Spleen (tissue), 11 donors: ENCODE results near the gene JAZF1. TPM values are rescaled to one million over a fixed set of nuclear protein-coding genes. Genes with fewer than 3 reads are reported as not detected.
A peak's percentile ranks its signal among the peaks of the same experiment; 100 is the strongest.

ENCODE experiments used
- DNase-seq: peaks from one replicate; pipeline ENCODE4 v3.0.0-alpha.2; 2020
- H3K27ac ChIP-seq, 8 donors: fragments of 200-600 bp; sonication (generic) in 7 of 8; 1 replicate in 4 of 8; 2 replicates in 4 of 8; pipeline versions ENCODE4 v1.5.0 to v1.8.0; 2016 to 2021; ENCODE audit warnings: inconsistent platforms in 4 of 8, mild to moderate bottlenecking in 4 of 8, moderate library complexity in 1 of 8
- H3K27me3 ChIP-seq, 7 donors: fragments of 200-600 bp; sonication (generic) in 6 of 7; replicated peaks in 1 of 7; 1 replicate in 4 of 7; 2 replicates in 3 of 7; pipeline versions ENCODE4 v1.5.0 to v1.8.0; 2016 to 2021; ENCODE audit warnings: inconsistent platforms in 3 of 7, mild to moderate bottlenecking in 1 of 7
- H3K36me3 ChIP-seq, 6 donors: fragments of 200-600 bp; sonication (generic) in 5 of 6; 1 replicate in 4 of 6; 2 replicates in 2 of 6; pipeline versions ENCODE4 v1.5.0 to v1.8.0; 2016 to 2021; ENCODE audit warnings: inconsistent platforms in 2 of 6
- H3K4me1 ChIP-seq, 6 donors: fragments of 200-600 bp; sonication (generic) in 5 of 6; 1 replicate in 3 of 6; 2 replicates in 3 of 6; pipeline versions ENCODE4 v1.5.0 to v1.8.0; 2016 to 2021; ENCODE audit warnings: inconsistent platforms in 3 of 6
- H3K4me3 ChIP-seq, 8 donors: fragments of 200-600 bp; sonication (generic) in 7 of 8; 1 replicate in 4 of 8; 2 replicates in 4 of 8; pipeline versions ENCODE4 v1.5.0 to v1.8.0; 2016 to 2021; ENCODE audit warnings: inconsistent platforms in 4 of 8, mild to moderate bottlenecking in 4 of 8, moderate library complexity in 2 of 8
- H3K9me3 ChIP-seq, 8 donors: fragments of 200-600 bp; sonication (generic) in 7 of 8; 1 replicate in 4 of 8; 2 replicates in 4 of 8; pipeline versions ENCODE4 v1.5.0 to v1.8.0; 2016 to 2021; ENCODE audit warnings: inconsistent platforms in 4 of 8
- CTCF ChIP-seq, 11 experiments: fragments of 200-600 bp in 7 of 11; fragments of 450-650 bp in 4 of 11; sonication (generic) in 4 of 11; IDR thresholded peaks in 8 of 11; conservative IDR thresholded peaks in 3 of 11; 1 replicate in 7 of 11; 2 replicates in 4 of 11; pipeline versions ENCODE4 v1.4.0 to v1.8.0; 2016 to 2021; ENCODE audit warnings: antibody characterized with exemption in 11 of 11, inconsistent platforms in 4 of 11, mild to moderate bottlenecking in 1 of 11
- POLR2A ChIP-seq, 3 donors: fragments of 450-650 bp; IDR thresholded peaks; one replicate each; pipeline ENCODE4 v1.5.1; 2017; ENCODE audit warnings: antibody characterized with exemption in 3 of 3, mild to moderate bottlenecking in 1 of 3
- POLR2AphosphoS5 ChIP-seq, 3 donors: sonication (generic); formaldehyde crosslinking; IDR thresholded peaks; one replicate each; pipeline ENCODE4 v1.5.1; 2017; ENCODE audit warnings: antibody characterized with exemption in 3 of 3
- WGBS, 5 donors: extraction: QIAGEN DNeasy Blood & Tissue Kit in 3 of 5; methylation state at CpG; one replicate each; pipeline versions ENCODE4 v1.1.5 to v1.1.7; 2013 to 2018; 5-methylcytosine and 5-hydroxymethylcytosine counted together
- intact Hi-C: fragments of 100-400 bp; cut with DNase I; formaldehyde crosslinking; loops from one replicate; pipeline ENCODE4 v1.15.0; 2023; ENCODE audit warnings: low total_unique reads
- polyA plus RNA-seq, 3 donors: library from polyadenylated mRNA; stranded (reverse); fragments of 200-250 nt; gene quantifications; one replicate each; pipeline ENCODE4 v1.2.1, GENCODE V29; 2013
- total RNA-seq, 7 donors: library from RNA; depleted of rRNA in 3 of 7; stranded (reverse); fragments of >200 nt in 3 of 7; fragmentation: NEBNext Ultra II Directional in 4 of 7; extraction: Animal tissue kit (Norgen Biotek cat#: 25700) in 4 of 7; gene quantifications; one replicate each; pipeline versions ENCODE4 v1.1.0 to v1.2.1, GENCODE V29; 2016 to 2021
- donor health status: healthy with polysubstance abuse.
- donor health status: DM: no; HTN: no; CAD: no; lungs with moderate emphysema.
- donor health status: DM: no; HTN: no; CAD: no.
- donor health status: Bipolar disorder and iron deficiency.
- donor health status: healthy.
- donor health status: DM: no; HTN: no; CAD: no.
- donor health status: DM: yes; HTN: yes; CAD: no.

JAZF1 gene
- total and polyA plus RNA-seq, 10 donors: 13.5 to 33.8 (median 24.7) TPM

GRCh38 chr7:28165261-28165660 lies 15.3 kb downstream of the JAZF1 start:
- Histone ChIP-seq H3K36me3 (peaks cover 0 to 6% (median 0%) of the 10 kb centered on the region in 6 donors), H3K27ac (peak overlapping the region in 7 of 8 donors; percentile 24 to 69 (median 55)), H3K4me1 (peaks cover 19 to 97% (median 75%) of the 10 kb centered on the region in 6 donors), H3K4me3 (no peak overlapping the region), H3K27me3 (no peaks in the 10 kb centered on the region), H3K9me3 (no peaks in the 10 kb centered on the region)
- no peak for DNase-seq
- 33 to 77% (median 61%) methylated on average over 2 of the region's 2 CpGs for WGBS, 5 donors
- TF ChIP-seq CTCF (IDR thresholded peaks at IDR 0.05 in 8 of 11, conservative IDR thresholded peaks at IDR 0.05 in 3 of 11): no peak
- no peak for TF ChIP-seq POLR2A (IDR thresholded peaks at IDR 0.05)
- TF ChIP-seq POLR2AphosphoS5 (IDR thresholded peaks at IDR 0.05): no peak
- intact Hi-C loops: no loop called here

- H3K9me3 ChIP-seq: no peaks in the 10 kb centered on the region
- no peak overlapping the region for H3K4me3 ChIP-seq
- peak overlapping the region in 1 of 8 donors; percentile 69 for H3K27ac ChIP-seq
- peaks cover 19 to 97% (median 68%) of the 10 kb centered on the region in 6 donors for H3K4me1 ChIP-seq
- intact Hi-C loops: no loop called here
- DNase-seq: no peak
- TF ChIP-seq POLR2AphosphoS5 (IDR thresholded peaks at IDR 0.05) (no peak), POLR2A (IDR thresholded peaks at IDR 0.05) (no peak), CTCF (IDR thresholded peaks at IDR 0.05 in 8 of 11, conservative IDR thresholded peaks at IDR 0.05 in 3 of 11) (no peak)
- peaks cover 0 to 4% (median 0%) of the 10 kb centered on the region in 6 donors for H3K36me3 ChIP-seq
- H3K27me3 ChIP-seq: no peaks in the 10 kb centered on the region
Measured at GRCh38 chr7:28163949-28164348, 16.6 kb downstream of the JAZF1 start.

- peaks cover 0 to 4% (median 0%) of the 10 kb centered on the region in 6 donors for H3K36me3 ChIP-seq
- no peaks in the 10 kb centered on the region for H3K27me3 ChIP-seq
- TF ChIP-seq POLR2AphosphoS5 (IDR thresholded peaks at IDR 0.05): no peak
- no peak for TF ChIP-seq POLR2A (IDR thresholded peaks at IDR 0.05)
- no peak for TF ChIP-seq CTCF (IDR thresholded peaks at IDR 0.05 in 8 of 11, conservative IDR thresholded peaks at IDR 0.05 in 3 of 11)
- H3K9me3 ChIP-seq: no peaks in the 10 kb centered on the region
- H3K27ac ChIP-seq: peak overlapping the region in 1 of 8 donors; percentile 9
- no peak overlapping the region for H3K4me3 ChIP-seq
- H3K4me1 ChIP-seq: peaks cover 4 to 97% (median 56%) of the 10 kb centered on the region in 6 donors
- WGBS, 5 donors: 50 to 81% (median 75%) methylated on average over 1 of the region's 1 CpG
- intact Hi-C loops: no loop called here
- no peak for DNase-seq
Measured at GRCh38 chr7:28161331-28161730, 19.3 kb downstream of the JAZF1 start.

- H3K4me1 ChIP-seq: peaks cover 6 to 97% (median 56%) of the 10 kb centered on the region in 6 donors
- intact Hi-C loops: no loop called here
Measured at GRCh38 chr7:28160551-28160991, 20.0 kb downstream of the JAZF1 start.

More at GRCh38 chr7:28160551-28160991, 20.0 kb downstream of the JAZF1 start:
- H3K4me3 ChIP-seq: no peak overlapping the region
- peak overlapping the region in 1 of 8 donors; percentile 9 for H3K27ac ChIP-seq
- no peaks in the 10 kb centered on the region for H3K27me3 ChIP-seq
- no peak for DNase-seq
- WGBS, 5 donors: 92 to 98% (median 97%) methylated on average over 4 of the region's 4 CpGs
- peaks cover 0 to 4% (median 0%) of the 10 kb centered on the region in 6 donors for H3K36me3 ChIP-seq
- no peaks in the 10 kb centered on the region for H3K9me3 ChIP-seq
- no peak for TF ChIP-seq POLR2AphosphoS5 (IDR thresholded peaks at IDR 0.05)
- TF ChIP-seq POLR2A (IDR thresholded peaks at IDR 0.05): no peak
- TF ChIP-seq CTCF (IDR thresholded peaks at IDR 0.05 in 8 of 11, conservative IDR thresholded peaks at IDR 0.05 in 3 of 11): no peak
